ENCODE results near the gene CRTC3.
"Not testable (repeated sequence)": the region's sequence is repeated elsewhere in the genome, so short reads cannot be mapped to it uniquely, and the experiment has no call there.

The CRTC3 gene

GRCh38 chr15:90683371-90683770 is 153.6 kb downstream of the CRTC3 start:
- Histone ChIP-seq H3K27ac (no peak overlapping the region), H3K4me1 (peaks cover 0 to 29% (median 16%) of the 10 kb centered on the region in 4 donors), H3K4me3 (no peak overlapping the region), H3K9me3 (no peaks in the 10 kb centered on the region), H3K36me3 (no peaks in the 10 kb centered on the region), H3K27me3 (no peaks in the 10 kb centered on the region)
- TF ChIP-seq CTCF (IDR thresholded peaks at IDR 0.05): no peak
- no peak for DNase-seq
- intact Hi-C loops (cut with DNase I; ENCODE audit: low total_unique reads): no loop called here

- no peaks in the 10 kb centered on the region for H3K9me3 ChIP-seq
- peaks cover 0 to 29% (median 16%) of the 10 kb centered on the region in 4 donors for H3K4me1 ChIP-seq
- H3K27me3 ChIP-seq: no peaks in the 10 kb centered on the region
- no peak overlapping the region for H3K27ac ChIP-seq
- intact Hi-C loops (cut with DNase I; ENCODE audit: low total_unique reads): no loop called here
- H3K36me3 ChIP-seq: no peaks in the 10 kb centered on the region
- DNase-seq: no peak
- TF ChIP-seq CTCF (IDR thresholded peaks at IDR 0.05): no peak
- no peak overlapping the region for H3K4me3 ChIP-seq
Measured at GRCh38 chr15:90683876-90684275, 154.2 kb downstream of the CRTC3 start.

- no peak for TF ChIP-seq CTCF (IDR thresholded peaks at IDR 0.05)
- DNase-seq: no peak
- Histone ChIP-seq H3K4me3 (no peak overlapping the region), H3K27me3 (no peaks in the 10 kb centered on the region), H3K9me3 (no peaks in the 10 kb centered on the region), H3K4me1 (peaks cover 0 to 28% (median 16%) of the 10 kb centered on the region in 4 donors), H3K27ac (no peak overlapping the region), H3K36me3 (no peaks in the 10 kb centered on the region)
- intact Hi-C loops (cut with DNase I; ENCODE audit: low total_unique reads): no loop called here
Measured at GRCh38 chr15:90684281-90684680, 154.6 kb downstream of the CRTC3 start.

GRCh38 chr15:90685591-90686434 is 156.1 kb downstream of the CRTC3 start:
- H3K27ac ChIP-seq: no peak overlapping the region
- H3K4me3 ChIP-seq: no peak overlapping the region
- DNase-seq: no peak
- no peaks in the 10 kb centered on the region for H3K27me3 ChIP-seq
- intact Hi-C loops (cut with DNase I; ENCODE audit: low total_unique reads): no loop called here
- H3K9me3 ChIP-seq: no peaks in the 10 kb centered on the region
- no peaks in the 10 kb centered on the region for H3K36me3 ChIP-seq
- TF ChIP-seq CTCF (IDR thresholded peaks at IDR 0.05): no peak
- peaks cover 0 to 14% (median 7%) of the 10 kb centered on the region in 4 donors for H3K4me1 ChIP-seq

GRCh38 chr15:90686435-90687218 is 156.9 kb downstream of the CRTC3 start:
- no peaks in the 10 kb centered on the region for H3K9me3 ChIP-seq
- peaks cover 0 to 6% (median 2%) of the 10 kb centered on the region in 4 donors for H3K4me1 ChIP-seq
- TF ChIP-seq CTCF (IDR thresholded peaks at IDR 0.05): no peak
- intact Hi-C loops (cut with DNase I; ENCODE audit: low total_unique reads): no loop called here
- no peaks in the 10 kb centered on the region for H3K27me3 ChIP-seq
- no peak for DNase-seq
- H3K4me3 ChIP-seq: no peak overlapping the region
- H3K27ac ChIP-seq: no peak overlapping the region
- no peaks in the 10 kb centered on the region for H3K36me3 ChIP-seq

GRCh38 chr15:90689326-90689961 is 159.7 kb downstream of the CRTC3 start:
- H3K27ac ChIP-seq; H3K4me3 ChIP-seq; H3K27me3 ChIP-seq; H3K4me1 ChIP-seq; intact Hi-C loops (cut with DNase I; ENCODE audit: low total_unique reads); DNase-seq; H3K36me3 ChIP-seq; H3K9me3 ChIP-seq: not testable (repeated sequence)

Measured in tibial artery (tissue), 4 donors.